HG03175 (cell line): Measurements from ENCODE around the gene ZBTB17.

Experiments
- ATAC-seq: cut with Tn5 transposase; IDR thresholded peaks from one replicate; pipeline ENCODE4 v1.9.1; 2021; ENCODE audit warnings: mild to moderate bottlenecking, moderate library complexity; ENCODE audit not compliant: unreplicated experiment

Gene ZBTB17

GRCh38 chr1:15962671-15963362 is 13.1 kb downstream of the ZBTB17 start:
- no peak for ATAC-seq

- ATAC-seq, result no peak
Measured at GRCh38 chr1:15962176-15962575, 13.7 kb downstream of the ZBTB17 start.

GRCh38 chr1:15961492-15961891 is 14.4 kb downstream of the ZBTB17 start:
- no peak for ATAC-seq

- ATAC-seq, result no peak
Measured at GRCh38 chr1:15960808-15961207, 15.1 kb downstream of the ZBTB17 start.

DNA sequence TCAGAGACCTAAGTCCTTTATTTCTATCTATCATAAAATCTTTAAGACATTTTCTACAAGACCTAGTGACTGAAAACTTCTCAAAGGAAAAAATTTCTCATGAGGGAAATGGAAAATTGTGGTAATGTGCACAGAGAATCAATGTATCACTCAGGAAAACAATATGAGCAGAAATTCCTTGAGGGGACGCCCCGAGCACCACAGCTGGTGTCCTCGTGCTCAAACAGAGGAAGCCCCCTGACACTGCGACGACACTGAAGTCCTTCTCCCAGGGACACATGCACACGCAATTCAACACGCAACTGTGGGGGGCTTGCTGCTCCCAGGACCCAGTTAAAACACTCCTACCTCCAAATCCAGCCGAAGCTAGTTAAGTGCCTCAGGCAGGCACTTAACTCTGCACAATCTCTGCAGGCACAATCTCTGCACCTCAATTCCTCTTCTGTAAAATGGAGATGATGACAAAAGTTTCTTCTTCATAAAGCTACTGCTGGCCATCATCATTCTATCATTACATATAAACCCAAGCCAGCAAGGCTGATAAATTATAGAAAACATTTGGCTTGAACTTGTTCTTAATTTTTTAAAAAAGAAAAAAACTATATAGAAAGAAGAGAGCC is 16.0 kb downstream of the ZBTB17 start:
- no peak for ATAC-seq

DNA sequence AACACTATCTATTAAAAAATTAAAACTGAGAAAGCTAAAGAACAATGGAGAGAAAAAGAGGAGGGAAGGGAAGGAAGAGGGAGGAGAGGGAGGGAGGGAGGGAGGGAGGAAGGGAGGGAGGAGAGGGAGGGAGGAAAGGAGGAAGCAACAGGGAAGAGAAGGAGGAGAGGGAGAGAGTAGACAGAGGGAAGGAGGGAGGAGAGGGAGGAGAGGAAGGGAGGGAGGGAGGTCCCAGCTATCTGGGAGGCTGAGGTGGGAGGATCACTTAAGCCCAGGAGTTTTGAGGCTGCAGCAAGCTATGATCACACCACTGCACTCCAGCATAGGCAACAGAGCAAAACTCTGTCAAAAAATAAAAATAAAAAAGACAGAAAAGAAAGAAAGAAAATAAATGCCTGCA is 16.5 kb downstream of the ZBTB17 start:
- no peak for ATAC-seq

DNA sequence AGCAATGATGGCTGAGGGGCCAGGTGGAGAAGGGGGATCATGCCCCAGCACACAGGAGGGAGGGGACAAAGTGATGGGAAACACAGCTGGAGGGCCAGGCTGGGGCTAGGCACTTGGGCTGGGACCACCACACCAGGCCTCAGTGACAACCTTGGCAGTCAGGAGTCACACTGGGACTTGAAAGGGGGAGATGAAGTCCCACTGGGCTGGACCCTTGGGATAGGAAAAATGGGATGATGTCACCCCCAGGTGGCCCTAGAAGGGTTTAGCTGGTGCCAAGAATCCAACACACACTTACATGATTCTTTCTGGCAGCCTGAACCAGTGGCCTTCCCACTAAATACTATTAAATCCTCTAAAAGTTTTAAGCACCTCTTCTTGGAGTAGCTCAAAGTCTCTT is 17.1 kb downstream of the ZBTB17 start:
- ATAC-seq, result no peak

DNA sequence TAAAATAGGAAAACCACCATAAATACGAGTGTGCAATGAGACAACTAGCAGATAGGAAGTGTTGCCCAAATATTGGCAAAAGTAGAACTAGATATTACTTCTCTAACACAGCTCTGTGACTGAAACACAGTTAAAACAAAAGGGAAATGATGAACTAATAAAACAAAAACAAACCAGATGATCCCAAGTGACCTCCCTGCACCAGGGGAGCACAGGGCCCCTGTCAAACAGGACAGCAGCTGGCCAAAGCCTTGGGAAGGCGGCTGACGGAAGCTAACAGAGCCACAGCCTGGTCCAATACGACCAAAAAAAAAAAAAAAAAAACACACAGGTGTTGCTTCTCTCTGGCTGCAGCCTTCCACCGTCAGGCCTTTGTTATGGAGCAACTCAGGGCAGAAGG is 17.8 kb downstream of the ZBTB17 start:
- ATAC-seq, result no peak

DNA sequence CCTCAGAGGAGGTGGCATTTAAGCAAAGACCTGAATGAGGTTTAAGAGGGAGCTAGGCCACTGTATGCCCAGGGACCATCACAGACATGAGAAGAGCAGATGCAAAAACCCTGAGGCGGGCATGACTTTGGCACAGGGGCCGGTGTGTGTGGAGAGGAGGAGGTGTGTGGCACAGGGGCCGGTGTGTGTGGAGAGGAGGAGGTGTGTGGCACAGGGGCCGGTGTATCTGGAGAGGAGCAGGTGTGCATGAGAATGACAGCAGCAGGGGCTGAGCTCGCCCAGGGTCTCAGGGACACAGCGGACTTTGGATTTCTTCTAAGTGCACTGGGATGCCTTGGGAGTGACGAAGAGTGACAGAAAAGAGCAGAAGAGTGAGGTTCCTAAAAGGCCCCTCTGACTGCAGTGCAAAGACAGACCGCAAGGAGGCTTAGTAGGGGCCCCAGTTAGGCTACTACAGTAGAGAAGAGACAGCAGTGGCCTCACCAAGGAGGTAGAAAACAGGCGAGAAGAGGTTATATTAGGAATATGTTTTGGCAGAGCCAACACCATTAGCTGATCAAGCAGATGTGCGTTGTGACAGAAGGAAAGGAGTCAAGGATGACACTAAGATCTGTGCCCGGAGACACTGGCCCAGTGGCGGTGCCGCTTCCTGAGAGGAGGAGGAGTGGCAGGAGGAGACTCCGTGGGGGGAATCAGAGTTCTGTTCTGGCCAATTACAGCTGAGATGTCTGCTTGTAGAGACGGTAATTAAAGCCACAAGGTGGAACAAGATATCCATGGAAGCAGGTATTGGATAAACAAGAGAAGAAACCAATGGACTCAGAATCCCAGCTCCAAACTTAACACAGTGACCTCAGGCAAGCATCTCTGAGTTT is 18.4 kb downstream of the ZBTB17 start:
- no peak for ATAC-seq

DNA sequence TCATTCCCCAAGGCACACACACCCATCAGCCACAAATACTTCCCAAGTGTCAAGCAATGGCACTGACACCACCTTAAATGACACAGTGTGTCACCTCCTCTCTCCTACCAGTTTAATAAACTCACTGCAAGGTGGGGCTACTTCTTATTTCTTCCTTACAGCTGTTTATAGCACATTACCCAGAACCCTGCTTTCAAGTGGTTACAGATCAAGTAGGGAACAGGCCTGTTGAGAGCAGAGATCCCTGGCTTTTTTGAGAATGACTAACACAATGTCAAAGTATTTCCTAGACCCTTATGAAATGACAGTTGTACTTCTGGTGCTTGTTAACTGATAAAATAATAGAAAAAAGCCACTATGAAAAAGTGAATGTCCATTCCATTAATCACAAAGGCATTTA is 19.8 kb downstream of the ZBTB17 start:
- ATAC-seq, result no peak

- no peak for ATAC-seq
Measured at GRCh38 chr1:15955552-15955951, 20.3 kb downstream of the ZBTB17 start.

- ATAC-seq, result no peak
Measured at GRCh38 chr1:15954316-15954715, 21.6 kb downstream of the ZBTB17 start.

- no peak for ATAC-seq
Measured at GRCh38 chr1:15953791-15954241, 22.1 kb downstream of the ZBTB17 start.

DNA sequence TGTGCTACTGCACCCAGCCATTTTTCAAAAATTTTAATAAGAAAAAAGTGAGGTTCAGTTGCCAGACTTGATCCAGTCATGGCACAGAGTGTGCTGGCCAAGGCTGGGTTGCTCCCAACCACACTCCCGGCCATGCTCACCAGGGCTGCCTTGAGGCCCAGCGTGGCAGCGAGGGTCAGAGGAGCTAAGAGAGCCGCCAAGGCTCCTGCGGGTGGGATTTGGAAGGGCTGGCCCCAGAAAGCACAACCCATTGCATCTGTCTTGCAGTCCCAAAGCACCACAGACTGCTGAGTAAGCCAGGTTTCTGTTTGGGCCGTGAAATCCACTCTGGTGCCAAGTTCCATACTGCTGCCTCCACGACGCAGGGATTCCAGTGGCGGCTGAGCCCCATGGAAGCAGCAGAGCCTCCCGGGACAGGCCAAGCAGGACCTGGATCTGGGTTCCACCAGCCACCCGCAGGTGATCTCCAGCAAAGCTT is 22.6 kb downstream of the ZBTB17 start:
- no peak for ATAC-seq

DNA sequence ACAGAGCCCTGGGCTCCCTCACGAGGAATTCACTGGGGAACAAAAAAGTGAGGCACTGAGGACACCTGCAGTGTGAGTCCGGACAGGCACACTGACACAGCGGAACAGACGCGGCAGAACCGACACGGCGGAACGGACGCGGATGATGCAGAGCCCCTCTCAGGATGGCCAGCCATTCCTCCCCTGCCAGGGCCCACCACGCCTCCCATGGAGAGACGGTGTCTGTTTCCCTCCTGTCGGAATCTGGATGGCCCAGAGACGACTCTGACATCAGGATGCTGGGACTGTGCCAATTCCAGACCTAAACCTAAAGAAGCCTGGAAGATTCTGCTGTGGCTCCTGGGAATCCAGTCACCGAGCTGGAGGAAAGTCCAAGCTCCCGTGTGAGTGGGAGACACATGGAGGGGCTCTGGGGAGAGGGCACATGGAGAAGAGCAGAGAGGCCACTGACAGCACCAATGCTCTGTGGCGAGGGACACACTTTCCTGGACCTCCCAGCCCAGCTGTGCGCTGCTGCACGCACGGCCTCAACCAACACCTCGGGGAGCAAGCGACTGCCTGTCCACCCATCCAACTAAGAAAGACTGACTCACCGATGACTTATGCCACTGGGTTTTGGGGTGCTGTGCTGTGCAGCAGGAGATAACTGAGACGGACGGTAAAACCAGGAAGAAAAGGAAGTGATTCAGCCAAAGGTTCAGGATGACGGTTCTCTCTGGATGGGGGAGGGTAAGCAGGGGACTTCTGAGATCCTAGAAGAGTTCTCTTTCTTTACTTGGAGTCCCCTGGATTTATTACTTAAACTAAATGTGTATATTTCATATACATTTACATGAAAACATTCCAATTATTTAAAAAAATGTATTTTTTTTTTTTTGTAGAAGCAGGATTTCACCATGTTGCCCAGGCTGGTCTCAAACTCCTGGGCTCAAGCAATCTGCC is 23.3 kb downstream of the ZBTB17 start:
- no peak for ATAC-seq

DNA sequence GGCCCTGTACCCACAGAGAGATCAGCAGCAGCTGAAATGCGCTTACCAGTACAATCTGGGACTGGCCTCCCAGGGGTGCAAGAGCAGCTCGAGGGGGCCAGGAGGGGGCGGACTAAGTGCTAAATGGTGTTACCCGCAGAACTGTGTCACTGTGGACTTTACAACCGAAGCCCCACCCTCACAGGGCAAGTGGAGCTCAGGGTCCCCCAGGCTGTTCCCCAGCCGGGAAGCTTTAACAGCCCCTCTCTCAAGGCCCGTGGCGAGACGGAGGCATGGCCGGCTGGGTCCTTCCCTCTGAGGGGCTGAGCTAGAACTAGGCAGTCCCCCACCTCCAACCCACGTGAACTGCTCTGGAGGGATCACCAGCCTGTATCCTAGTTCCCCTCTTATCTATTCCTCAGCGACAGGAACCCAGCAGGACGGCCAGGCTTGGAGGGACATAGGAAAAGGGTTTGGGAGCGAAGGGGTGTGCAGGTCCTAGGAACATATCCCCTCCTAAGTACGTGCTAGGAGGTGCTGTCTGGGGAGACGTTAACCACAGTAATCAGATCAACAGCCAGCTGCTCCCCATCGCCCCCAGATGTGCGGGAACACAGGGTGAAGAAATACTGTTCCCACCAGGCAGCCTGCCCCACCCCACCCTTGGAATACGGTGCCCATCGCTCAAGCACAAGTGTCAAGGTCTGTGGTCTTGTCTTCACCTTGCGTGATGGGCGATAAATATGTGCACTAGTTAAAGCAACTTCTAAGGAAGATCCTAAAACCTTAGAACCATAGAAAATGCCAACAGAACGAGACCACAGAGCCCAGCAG is 24.4 kb downstream of the ZBTB17 start:
- no peak for ATAC-seq

- ATAC-seq, result no peak
Measured at GRCh38 chr1:15950763-15951295, 25.1 kb downstream of the ZBTB17 start.

GRCh38 chr1:15950302-15950701 is 25.6 kb downstream of the ZBTB17 start:
- ATAC-seq, result no peak

DNA sequence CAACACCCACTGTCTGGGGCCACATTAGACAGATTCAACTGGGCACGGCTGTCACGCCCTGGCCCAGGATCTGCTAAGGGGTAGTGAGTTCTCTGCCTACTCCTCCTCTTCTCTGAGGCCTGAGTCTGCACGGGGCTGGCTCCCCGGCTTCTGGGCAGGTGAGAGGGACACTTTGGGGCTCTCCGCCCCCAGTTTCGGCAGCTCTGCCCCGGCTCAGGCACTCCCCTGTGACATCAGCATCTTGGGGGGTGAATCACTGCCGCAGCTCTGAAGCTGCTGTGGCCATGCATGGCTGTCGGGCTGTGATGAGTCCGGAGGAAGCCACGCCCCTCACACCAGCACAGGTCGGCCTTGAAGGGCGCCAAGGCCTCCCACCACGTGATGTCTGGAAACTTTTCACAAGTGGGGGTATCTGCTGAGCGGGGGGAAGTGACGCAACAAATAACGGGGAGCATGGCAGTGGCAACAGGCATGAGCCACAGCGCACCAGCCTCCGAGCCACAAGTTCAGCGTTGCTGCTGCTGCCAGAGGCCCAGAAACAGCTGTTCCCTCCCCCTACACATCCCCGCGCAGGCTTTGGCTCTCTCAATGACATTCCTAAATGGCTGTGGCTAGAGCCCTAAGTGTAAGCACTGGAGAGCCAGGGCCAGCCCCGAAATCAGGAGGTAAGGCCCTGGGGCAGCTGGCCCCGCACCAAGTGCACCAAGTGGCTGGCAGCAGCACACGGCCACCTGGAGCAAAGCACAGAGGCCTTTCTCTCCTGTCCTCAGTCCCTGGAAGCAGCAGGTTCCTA is 26.3 kb downstream of the ZBTB17 start:
- peak; percentile 81 for ATAC-seq
